Colonic mucosa (tissue), 4 donors: Measurements from ENCODE around the gene PLEKHM3. TPM values are rescaled to one million over a fixed set of nuclear protein-coding genes. Genes with fewer than 3 reads are reported as not detected.

Experiments used
- DNase-seq: peaks from one replicate; pipeline ENCODE4 v3.0.0-alpha.2; 2020
- H3K27ac ChIP-seq: fragments of 200-600 bp; one replicate; pipeline ENCODE4 v1.8.0; 2021
- H3K27me3 ChIP-seq: fragments of 200-600 bp; one replicate; pipeline ENCODE4 v1.8.0; 2021
- H3K36me3 ChIP-seq: fragments of 200-600 bp; one replicate; pipeline ENCODE4 v1.8.0; 2021
- H3K4me1 ChIP-seq: fragments of 200-600 bp; one replicate; pipeline ENCODE4 v1.8.0; 2021; ENCODE audit warnings: mild to moderate bottlenecking
- H3K4me3 ChIP-seq: fragments of 200-600 bp; one replicate; pipeline ENCODE4 v1.8.0; 2021
- H3K9ac ChIP-seq, 2 donors: one replicate each; pipeline ENCODE4 v1.7.0; 2013; ENCODE audit warnings: control low read depth in 2 of 2, low read depth in 2 of 2, low read length in 2 of 2
- H3K9me3 ChIP-seq: fragments of 200-600 bp; one replicate; pipeline ENCODE4 v1.8.0; 2021
- CTCF ChIP-seq: fragments of 200-600 bp; IDR thresholded peaks from one replicate; pipeline ENCODE4 v1.8.0; 2022; ENCODE audit warnings: antibody characterized with exemption, mild to moderate bottlenecking
- intact Hi-C: fragments of 100-400 bp; cut with DNase I; formaldehyde crosslinking; loops from one replicate; pipeline ENCODE4 v1.14.1; 2022
- total RNA-seq, 2 donors: library from RNA; stranded (reverse); fragmentation: NEBNext Ultra II Directional in 1 of 2; extraction: Animal tissue kit (Norgen Biotek cat#: 25700) in 1 of 2; gene quantifications; one replicate each; pipeline ENCODE4 v1.2.1, GENCODE V29; 2021
- donor health status: healthy.
- donor health status: DM: no; HTN: no; CAD: no.
- donor health status: DM: no; HTN: no; CAD: no.

PLEKHM3 gene
- total RNA-seq, 2 donors from 2014 or later, result 5.7 to 8.3 TPM

GRCh38 chr2:207901829-207902228 is 123.5 kb downstream of the PLEKHM3 start:
- Histone ChIP-seq H3K27me3 (no peaks in the 10 kb centered on the region), H3K27ac (no peak overlapping the region), H3K9me3 (no peaks in the 10 kb centered on the region), H3K4me1 (no peaks in the 10 kb centered on the region), H3K4me3 (no peak overlapping the region), H3K36me3 (no peaks in the 10 kb centered on the region), H3K9ac (no peak overlapping the region)
- TF ChIP-seq CTCF, result no peak
- DNase-seq, result no peak
- intact Hi-C loops, result no loop called here

- Histone ChIP-seq H3K9ac (no peak overlapping the region), H3K4me1 (no peaks in the 10 kb centered on the region), H3K36me3 (no peaks in the 10 kb centered on the region), H3K27me3 (no peaks in the 10 kb centered on the region), H3K4me3 (no peak overlapping the region), H3K27ac (no peak overlapping the region), H3K9me3 (no peaks in the 10 kb centered on the region)
- intact Hi-C loops, result no loop called here
- TF ChIP-seq CTCF, result no peak
- no peak for DNase-seq
Observed at GRCh38 chr2:207901401-207901800, 123.9 kb downstream of the PLEKHM3 start.

GRCh38 chr2:207898354-207898695 is 127.0 kb downstream of the PLEKHM3 start:
- Histone ChIP-seq H3K4me1 (peaks cover 8% of the 10 kb centered on the region), H3K27me3 (no peaks in the 10 kb centered on the region), H3K36me3 (no peaks in the 10 kb centered on the region), H3K9ac (no peak overlapping the region), H3K27ac (no peak overlapping the region), H3K4me3 (no peak overlapping the region), H3K9me3 (no peaks in the 10 kb centered on the region)
- no peak for TF ChIP-seq CTCF
- no peak for DNase-seq
- intact Hi-C loops, result no loop called here

GRCh38 chr2:207897541-207898353 is 127.6 kb downstream of the PLEKHM3 start:
- Histone ChIP-seq H3K9me3 (no peaks in the 10 kb centered on the region), H3K27ac (peak overlapping the region; percentile 59), H3K9ac (no peak overlapping the region), H3K27me3 (no peaks in the 10 kb centered on the region), H3K36me3 (no peaks in the 10 kb centered on the region), H3K4me1 (peaks cover 8% of the 10 kb centered on the region), H3K4me3 (no peak overlapping the region)
- DNase-seq, result peak; percentile 30
- intact Hi-C loops, result no loop called here
- TF ChIP-seq CTCF, result no peak

GRCh38 chr2:207896525-207897285 is 128.6 kb downstream of the PLEKHM3 start:
- Histone ChIP-seq H3K9ac (peak overlapping the region in 1 of 2 donors; percentile 65), H3K4me3 (no peak overlapping the region), H3K27ac (peak overlapping the region; percentile 59), H3K4me1 (peaks cover 8% of the 10 kb centered on the region), H3K27me3 (no peaks in the 10 kb centered on the region), H3K9me3 (no peaks in the 10 kb centered on the region), H3K36me3 (no peaks in the 10 kb centered on the region)
- peak; percentile 21 for TF ChIP-seq CTCF
- DNase-seq, result peak; percentile 54
- intact Hi-C loops, result no loop called here
